Glomerular visceral epithelial cell (primary cell): Measurements from ENCODE around the gene TMTC4.

Experiments used
- DNase-seq: peaks from one replicate; pipeline ENCODE4 v3.0.0-alpha.2; 2016; ENCODE audit errors: extremely low spot score

The TMTC4 gene

DNA sequence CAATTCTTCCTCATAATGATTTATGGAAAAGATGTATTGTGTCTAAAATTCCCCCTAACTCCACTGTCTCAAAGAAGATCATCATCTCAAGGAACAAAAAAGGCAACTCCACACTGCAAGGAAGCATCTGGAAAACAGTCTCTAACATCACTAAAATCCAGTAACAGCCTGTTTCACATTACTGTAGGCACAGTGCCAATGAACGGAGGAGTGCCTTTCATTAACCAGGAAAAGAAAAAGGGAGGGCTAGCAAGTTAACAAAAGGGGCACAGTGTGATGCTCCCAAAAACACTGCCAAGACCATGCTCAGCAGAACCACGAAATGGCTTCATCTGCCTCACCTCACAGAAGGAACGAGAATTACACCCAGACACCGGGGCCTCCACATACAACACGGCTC lies 8.5 kb downstream of the TMTC4 start:
- DNase-seq: no peak

GRCh38 chr13:100665403-100665802 lies 9.2 kb downstream of the TMTC4 start:
- DNase-seq: no peak

DNA sequence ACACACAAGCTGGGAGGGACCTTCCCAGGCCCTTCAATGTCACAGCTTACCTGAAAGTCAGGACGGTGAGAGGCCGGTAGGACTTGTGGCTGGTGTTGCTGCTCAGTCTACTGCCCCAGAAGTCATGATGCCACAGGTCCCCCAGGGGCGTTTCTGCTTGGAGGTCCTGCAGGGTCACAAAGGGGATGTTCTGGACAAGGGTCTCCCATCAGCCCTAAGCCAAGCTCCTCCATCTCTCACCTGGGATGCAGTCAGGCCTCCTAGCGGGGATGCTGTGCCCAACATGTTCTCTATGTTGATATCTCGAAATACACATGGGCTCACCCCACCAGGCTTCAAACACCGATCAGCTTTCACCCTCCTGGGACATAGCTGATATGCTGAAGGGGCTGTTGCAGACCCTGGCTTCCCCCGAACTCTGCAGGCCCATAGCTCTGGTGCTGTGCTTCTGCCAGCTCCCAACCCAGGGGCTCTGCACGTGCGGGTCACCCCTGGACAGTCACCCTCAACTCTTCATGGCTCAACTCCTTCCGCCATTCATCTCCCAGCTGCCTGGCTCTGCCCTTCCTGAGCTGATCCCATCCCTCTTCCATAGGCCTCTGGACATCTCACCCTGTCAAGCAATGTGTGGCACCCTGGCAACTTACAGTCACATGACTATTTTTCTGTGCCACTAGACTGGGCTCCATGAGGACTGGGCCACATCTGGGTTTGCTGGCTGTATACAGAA lies 10.3 kb downstream of the TMTC4 start:
- DNase-seq: no peak

DNA sequence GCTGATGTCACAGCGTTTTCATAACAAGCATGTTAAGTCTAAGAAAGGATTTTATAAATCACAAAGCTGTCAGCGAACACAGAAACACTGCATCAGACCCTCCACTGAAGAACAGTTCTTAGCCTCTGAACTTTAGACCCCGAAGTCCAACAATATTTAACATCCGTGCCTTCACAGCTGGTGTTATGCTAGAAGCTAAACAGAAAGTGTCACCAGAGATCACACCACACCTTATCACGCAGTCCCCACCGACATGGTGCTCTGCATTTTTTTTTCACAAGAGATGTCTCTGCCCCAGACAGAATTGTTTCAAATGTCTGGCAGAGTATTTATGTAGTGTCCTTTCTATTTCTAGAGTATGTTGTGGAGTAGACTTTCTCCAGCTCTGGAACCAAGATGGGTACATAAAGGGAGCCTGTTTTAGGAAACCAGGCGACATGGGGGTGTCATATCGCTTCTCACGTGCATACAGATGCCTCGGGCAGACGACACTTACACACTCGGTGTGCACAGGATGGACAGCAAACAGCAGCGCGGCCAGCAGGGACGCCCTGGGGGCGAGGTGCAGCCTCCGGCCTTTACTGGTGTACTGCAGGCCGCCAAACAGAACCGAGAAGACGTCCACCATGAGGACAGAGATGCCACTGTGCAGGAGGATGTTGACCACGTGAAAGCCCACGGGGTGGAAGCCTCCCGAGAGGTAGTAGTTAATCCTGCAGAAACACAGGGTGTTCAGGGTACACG lies 12.0 kb downstream of the TMTC4 start:
- no peak for DNase-seq

- DNase-seq: no peak
Observed at GRCh38 chr13:100660761-100661160, 13.8 kb downstream of the TMTC4 start.

DNA sequence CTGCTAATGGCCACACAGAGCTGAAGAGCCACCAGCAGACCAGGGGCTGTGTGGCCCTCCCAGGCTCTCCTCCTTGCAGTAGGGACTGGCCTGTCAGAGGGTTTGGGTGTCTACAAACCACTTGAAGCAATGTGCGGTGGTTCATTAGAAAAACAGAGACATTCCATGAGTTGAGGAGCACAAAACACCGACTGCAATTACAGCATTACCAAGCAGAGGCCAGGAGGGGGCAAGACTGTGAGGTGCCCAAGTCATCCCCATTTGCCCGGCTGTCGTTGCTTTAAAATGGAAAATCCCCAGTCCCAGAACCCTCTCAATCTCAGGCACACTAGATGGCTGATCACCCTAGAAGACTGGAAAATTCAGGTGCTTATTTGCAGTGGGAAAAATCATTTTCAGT lies 15.0 kb downstream of the TMTC4 start:
- no peak for DNase-seq

GRCh38 chr13:100658363-100658762 lies 16.2 kb downstream of the TMTC4 start:
- DNase-seq: no peak

DNA sequence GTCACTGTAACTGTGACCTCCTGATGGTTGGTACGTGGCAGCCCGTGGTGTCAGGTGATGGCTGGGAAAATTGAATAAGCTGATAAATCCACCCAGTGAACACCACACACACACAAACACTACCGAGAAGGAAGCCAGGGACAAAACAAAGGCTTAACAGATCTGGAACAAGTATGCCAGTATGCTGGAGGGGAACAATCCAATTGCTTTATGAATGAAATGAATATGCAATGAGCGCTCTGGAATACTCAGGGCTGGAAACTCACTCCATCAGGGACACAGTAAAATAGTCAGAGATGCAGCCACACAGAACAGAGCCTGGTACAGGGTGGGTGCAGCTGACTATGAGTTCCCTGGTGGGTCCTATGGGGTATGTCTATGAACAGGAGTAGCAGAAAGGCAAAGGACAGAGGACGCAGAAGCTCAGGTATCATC lies 16.7 kb downstream of the TMTC4 start:
- DNase-seq: no peak

DNA sequence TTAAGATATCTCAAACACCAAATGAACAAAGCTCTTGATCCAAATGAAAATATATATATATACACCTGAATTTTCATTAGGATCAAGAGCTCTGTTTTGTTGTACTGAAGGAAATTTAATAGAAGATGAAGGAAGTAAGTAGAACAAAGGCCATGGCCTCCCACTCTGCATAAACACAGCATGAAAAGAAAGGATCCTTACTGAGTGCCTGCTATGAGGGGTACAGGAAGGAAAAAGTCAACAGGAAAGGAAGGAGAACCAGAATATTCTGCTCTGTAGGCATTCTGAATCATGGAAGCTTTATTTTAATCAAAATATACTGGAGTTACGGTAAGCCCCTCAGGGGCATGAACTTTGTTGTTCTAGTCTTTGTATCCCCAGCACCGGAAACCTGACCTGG lies 22.1 kb downstream of the TMTC4 start:
- DNase-seq: no peak

DNA sequence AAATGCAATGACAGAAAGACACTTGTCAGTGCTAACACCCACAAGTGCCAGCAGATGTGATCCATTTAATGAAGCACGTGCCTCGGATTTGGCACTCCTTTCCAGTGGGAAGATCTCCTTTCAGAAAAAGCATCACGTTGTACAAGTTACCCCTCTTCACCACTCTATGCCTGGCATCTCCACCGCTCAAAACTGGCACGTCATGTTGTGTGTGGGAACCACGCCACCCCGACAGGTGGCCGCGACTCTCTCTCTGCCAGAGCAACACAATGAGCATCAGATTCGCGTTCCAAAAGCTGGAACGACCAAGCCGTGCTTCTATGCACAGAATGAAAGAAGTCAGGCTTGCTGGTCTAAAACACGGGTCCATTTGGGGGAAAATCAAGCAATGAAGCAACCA lies 24.3 kb downstream of the TMTC4 start:
- DNase-seq: no peak

DNA sequence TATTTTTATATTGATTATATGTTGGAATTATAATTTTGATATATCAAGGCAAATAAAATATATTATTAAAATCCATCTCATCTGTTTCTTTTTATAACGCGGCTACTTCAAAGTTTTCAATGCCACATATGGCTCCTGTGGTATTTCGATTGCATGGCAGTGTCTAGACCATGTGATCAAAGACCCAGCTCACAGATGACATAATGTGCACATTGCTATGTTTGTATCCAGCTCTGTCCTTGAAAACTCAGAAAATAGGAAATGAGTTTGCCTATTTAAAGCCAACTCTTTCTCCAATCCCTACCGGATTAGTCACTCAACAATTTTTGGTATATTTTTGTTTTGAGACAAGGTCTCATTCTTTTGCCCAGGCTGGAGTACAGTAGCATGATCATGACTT lies 26.2 kb downstream of the TMTC4 start:
- DNase-seq: no peak

GRCh38 chr13:100646871-100647270 lies 27.7 kb downstream of the TMTC4 start:
- no peak for DNase-seq

DNA sequence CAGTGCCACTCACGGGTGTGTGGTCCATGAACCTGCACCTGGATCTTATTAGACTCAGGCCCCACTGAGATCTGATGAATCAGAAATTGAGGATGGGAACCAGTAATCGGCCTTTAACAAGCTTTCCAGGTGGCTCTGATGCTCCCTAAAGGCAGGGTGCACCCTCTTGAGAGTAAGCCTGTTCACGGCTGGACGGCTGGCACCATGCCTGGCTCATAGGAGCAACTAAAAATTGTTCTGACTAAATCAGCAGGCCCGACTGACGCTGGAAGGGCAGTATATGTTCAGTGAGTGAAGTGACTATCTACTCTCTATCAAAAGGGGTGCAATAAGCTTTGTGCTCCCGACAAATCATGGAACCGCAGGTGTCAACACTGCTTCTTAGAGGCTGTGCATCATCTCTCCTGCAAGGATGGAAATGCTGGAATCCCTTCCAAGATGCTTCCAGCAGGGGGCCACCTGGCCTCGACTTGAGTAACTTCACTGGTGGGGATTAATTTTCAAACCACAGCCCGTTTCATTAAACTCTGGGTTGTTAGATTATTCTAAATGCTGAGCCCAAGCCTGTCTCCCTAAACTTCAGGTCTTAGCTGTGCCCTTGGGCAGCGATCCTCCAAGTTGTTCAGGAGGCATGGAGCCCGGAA lies 28.4 kb downstream of the TMTC4 start:
- peak; percentile 36 for DNase-seq

GRCh38 chr13:100645382-100645781 lies 29.2 kb downstream of the TMTC4 start:
- DNase-seq: no peak

DNA sequence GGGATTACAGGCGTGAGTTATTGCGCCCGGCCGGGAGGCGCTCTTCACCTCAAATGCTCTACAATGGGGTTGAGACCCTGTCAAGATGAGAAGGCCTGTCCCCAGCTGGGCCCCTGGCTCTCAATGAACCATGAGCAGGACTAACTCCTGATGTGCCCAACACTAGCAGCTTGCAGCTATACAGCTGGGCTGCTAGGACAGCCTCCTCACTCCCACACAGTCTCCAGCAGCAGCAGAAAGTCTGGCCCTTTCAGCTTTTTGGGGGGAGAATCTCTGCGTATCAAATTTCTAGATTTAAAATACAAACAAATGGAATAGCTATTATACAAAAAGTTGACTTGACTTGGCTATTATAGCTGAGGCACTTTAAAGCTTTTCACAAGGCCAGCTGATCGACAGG lies 30.2 kb downstream of the TMTC4 start:
- no peak for DNase-seq

- DNase-seq: no peak
Observed at GRCh38 chr13:100637796-100638195, 36.8 kb downstream of the TMTC4 start.

- no peak for DNase-seq
Observed at GRCh38 chr13:100637380-100637779, 37.2 kb downstream of the TMTC4 start.

- no peak for DNase-seq
Observed at GRCh38 chr13:100636441-100636840, 38.2 kb downstream of the TMTC4 start.

DNA sequence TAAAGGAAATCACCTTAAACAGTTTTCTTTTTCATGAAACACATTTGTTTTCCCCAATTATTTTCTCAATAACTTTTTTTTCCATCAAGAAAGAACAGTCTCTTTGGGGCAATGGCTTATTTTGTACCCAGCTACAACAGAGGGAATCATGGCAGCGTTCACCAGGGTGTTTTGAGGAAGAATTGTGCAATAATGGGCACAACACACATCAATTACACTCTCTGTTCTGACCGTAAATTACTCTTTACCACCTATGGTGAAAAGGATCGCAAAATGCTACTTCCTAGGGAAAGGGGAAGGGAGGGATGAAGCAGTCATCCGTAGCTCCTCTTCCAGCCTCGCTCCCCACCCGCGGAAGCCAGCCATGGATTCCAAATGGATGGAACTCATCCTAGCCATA lies 38.6 kb downstream of the TMTC4 start:
- no peak for DNase-seq

DNA sequence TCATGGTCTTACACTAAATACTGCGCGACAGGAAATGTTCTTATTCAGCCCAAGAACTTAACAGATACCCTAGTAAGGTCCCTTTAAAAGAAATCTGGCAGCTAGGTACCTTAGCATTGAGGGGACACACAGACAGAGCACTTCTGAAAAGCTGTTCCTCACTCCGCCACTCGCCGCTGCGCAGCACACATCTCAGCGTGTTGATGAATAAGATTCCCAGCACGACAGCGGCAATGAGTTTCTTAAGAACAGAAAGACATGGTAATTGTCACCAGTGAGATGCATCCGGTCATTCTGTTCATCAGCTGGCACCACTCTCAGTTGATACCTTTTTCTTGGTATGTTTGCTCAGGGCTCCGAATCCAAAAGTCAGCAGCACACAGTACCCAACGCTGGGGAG lies 39.9 kb downstream of the TMTC4 start:
- no peak for DNase-seq

GRCh38 chr13:100633461-100633860 lies 41.1 kb downstream of the TMTC4 start:
- DNase-seq: peak; percentile 31

GRCh38 chr13:100630555-100630954 lies 44.0 kb downstream of the TMTC4 start:
- no peak for DNase-seq

DNA sequence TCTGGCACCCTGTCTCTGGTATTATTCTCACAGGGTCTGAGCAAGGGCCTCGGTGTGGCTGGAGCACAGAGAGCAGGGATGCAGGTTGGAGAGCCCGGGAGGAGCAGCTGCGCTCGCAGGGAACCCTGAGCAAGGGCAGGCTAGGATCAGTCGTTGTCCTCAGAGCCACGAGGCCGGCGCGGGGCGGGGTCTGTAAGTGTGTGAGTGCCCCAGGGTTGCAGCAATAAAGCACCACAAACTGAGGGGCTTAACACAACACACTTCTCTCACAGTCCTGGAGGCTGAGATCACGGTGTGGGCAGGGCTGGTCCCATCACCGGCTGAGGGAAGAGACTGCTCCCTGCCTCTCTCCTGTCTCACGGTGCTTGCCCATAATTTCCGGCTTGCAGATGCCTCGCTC lies 47.5 kb downstream of the TMTC4 start:
- DNase-seq: no peak
